Activated naive CD4-positive, alpha-beta T cell treated with Interleukin-2 at 50 U/mL for 16 hours (primary cell): Measurements from ENCODE around the gene ATG16L1.

ENCODE experiments used
- DNase-seq: peaks from one replicate; pipeline ENCODE4 v3.0.0-alpha.2; 2020

Gene ATG16L1

GRCh38 chr2:233336541-233336940, 85.1 kb downstream of the ATG16L1 start:
- no peak for DNase-seq

GRCh38 chr2:233338046-233338445, 86.6 kb downstream of the ATG16L1 start:
- no peak for DNase-seq

- no peak for DNase-seq
Observed at GRCh38 chr2:233338812-233339368, 87.4 kb downstream of the ATG16L1 start.

- no peak for DNase-seq
Observed at GRCh38 chr2:233339427-233339826, 88.0 kb downstream of the ATG16L1 start.

GRCh38 chr2:233341296-233341695, 89.8 kb downstream of the ATG16L1 start:
- DNase-seq: no peak

GRCh38 chr2:233342301-233342700, 90.8 kb downstream of the ATG16L1 start:
- no peak for DNase-seq

GRCh38 chr2:233343171-233343705, 91.8 kb downstream of the ATG16L1 start:
- DNase-seq: no peak
